IMR-90 (cell line): ENCODE results near the gene RELN. TPM values are rescaled to one million over a fixed set of nuclear protein-coding genes. Genes with fewer than 3 reads are reported as not detected.

ENCODE experiments used
- ATAC-seq: fragments of 200-7000 bp; cut with Tn5 transposase; 2 replicates; pipeline ENCODE4 v1.9.1; 2020; ENCODE audit warnings: low read depth, mild to moderate bottlenecking, moderate library complexity
- BruUV-seq: library from RNA; stranded (reverse); fragments of 400-500 nt; replicated peaks from 2 replicates; lab custom pipeline; 2021; lab: Mats Ljungman, UMichigan
- CTCF ChIA-PET: fragments of 300-600 bp; formaldehyde crosslinking; extraction: SDS; loops from one replicate; lab custom pipeline; 2021; ENCODE audit warnings: antibody characterized with exemption; lab: Yijun Ruan, JAX
- POLR2A ChIA-PET: fragments of 300-600 bp; sonication (Branson Sonifier 250); formaldehyde crosslinking; loops from one replicate; lab custom pipeline; 2022; ENCODE audit warnings: antibody characterized with exemption; ENCODE audit not compliant: unreplicated experiment; lab: Charles Lee
- DNase-seq: peaks from one replicate; pipeline ENCODE4 v3.0.0; 2013
- H2AFZ ChIP-seq: replicated peaks from 2 replicates; pipeline ENCODE3; 2013; ENCODE audit warnings: low read length, mild to moderate bottlenecking; ENCODE audit not compliant: poor library complexity
- H2AK5ac ChIP-seq: 2 replicates; pipeline ENCODE4 v1.6.1; 2013; ENCODE audit warnings: low read depth, low read length, inconsistent platforms
- H2AK9ac ChIP-seq: replicated peaks from 2 replicates; pipeline ENCODE3; 2013; ENCODE audit warnings: mild to moderate bottlenecking, low read depth, low read length, moderate library complexity; ENCODE audit not compliant: poor library complexity
- H2BK120ac ChIP-seq: 2 replicates; pipeline ENCODE4 v1.6.1; 2013; ENCODE audit warnings: low read depth, low read length, inconsistent platforms
- H2BK15ac ChIP-seq: 3 replicates; pipeline ENCODE4 v1.6.1; 2013; ENCODE audit warnings: low read depth, low read length, inconsistent platforms
- H2BK20ac ChIP-seq: 2 replicates; pipeline ENCODE4 v1.6.1; 2013; ENCODE audit warnings: low read depth, mild to moderate bottlenecking, inconsistent platforms, low read length, moderate library complexity
- H2BK5ac ChIP-seq: 2 replicates; pipeline ENCODE4 v1.6.1; 2013; ENCODE audit warnings: mild to moderate bottlenecking, low read depth, low read length, inconsistent platforms; ENCODE audit not compliant: poor library complexity, severe bottlenecking
- H3K14ac ChIP-seq: replicated peaks from 2 replicates; pipeline ENCODE4 v1.6.1; 2013; ENCODE audit warnings: low read depth, low read length, inconsistent platforms
- H3K18ac ChIP-seq: 2 replicates; pipeline ENCODE4 v1.6.1; 2013; ENCODE audit warnings: low read depth, low read length, control low read depth
- H3K23ac ChIP-seq: 2 replicates; pipeline ENCODE4 v1.6.1; 2013; ENCODE audit warnings: low read depth, low read length, inconsistent platforms
- H3K27ac ChIP-seq: 2 replicates; pipeline ENCODE4 v1.5.1; 2013; ENCODE audit warnings: mild to moderate bottlenecking, control low read depth, low read length; ENCODE audit not compliant: insufficient read depth
- H3K27me3 ChIP-seq: 2 replicates; pipeline ENCODE4 v1.6.1; 2013; ENCODE audit warnings: low read length; ENCODE audit not compliant: control insufficient read depth, insufficient read depth
- H3K36me3 ChIP-seq: 2 replicates; pipeline ENCODE4 v1.6.1; 2013; ENCODE audit warnings: low read length, mixed read lengths; ENCODE audit not compliant: control insufficient read depth, insufficient read depth
- H3K4ac ChIP-seq: 2 replicates; pipeline ENCODE4 v1.6.1; 2013; ENCODE audit warnings: low read depth, low read length, inconsistent platforms
- H3K4me1 ChIP-seq: 2 replicates; pipeline ENCODE4 v1.6.1; 2013; ENCODE audit warnings: low read length, mixed read lengths; ENCODE audit not compliant: control insufficient read depth, insufficient read depth
- H3K4me2 ChIP-seq: 2 replicates; pipeline ENCODE4 v1.6.1; 2013; ENCODE audit warnings: low read depth, mild to moderate bottlenecking, control low read depth, low read length, moderate library complexity
- H3K4me3 ChIP-seq: 2 replicates; pipeline ENCODE4 v1.5.1; 2013; ENCODE audit warnings: low read depth, mild to moderate bottlenecking, control low read depth, low read length, moderate library complexity; ENCODE audit not compliant: insufficient read depth
- H3K56ac ChIP-seq: 2 replicates; pipeline ENCODE4 v1.6.1; 2013; ENCODE audit warnings: low read length, inconsistent platforms; ENCODE audit not compliant: insufficient read depth; ENCODE audit errors: extremely low read depth
- H3K79me1 ChIP-seq, 2 experiments: 2 replicates each; pipeline ENCODE4 v1.6.1; 2013; ENCODE audit warnings: low read length in 2 of 2, inconsistent platforms in 1 of 2, low read depth in 1 of 2
- H3K9ac ChIP-seq: 2 replicates; pipeline ENCODE4 v1.6.1; 2013; ENCODE audit warnings: low read depth, low read length, control low read depth
- H3K9me1 ChIP-seq: 2 replicates; pipeline ENCODE4 v1.6.1; 2013; ENCODE audit warnings: low read length, inconsistent platforms; ENCODE audit not compliant: insufficient read depth
- H3K9me3 ChIP-seq: 2 replicates; pipeline ENCODE4 v1.6.1; 2013; ENCODE audit warnings: low read length; ENCODE audit not compliant: control insufficient read depth, insufficient read depth
- H4K20me1 ChIP-seq: 2 replicates; pipeline ENCODE4 v1.6.1; 2013; ENCODE audit warnings: low read length, inconsistent platforms; ENCODE audit not compliant: insufficient read depth
- H4K5ac ChIP-seq: 2 replicates; pipeline ENCODE4 v1.6.1; 2013; ENCODE audit warnings: mild to moderate bottlenecking, low read depth, low read length, control low read depth
- H4K8ac ChIP-seq, 2 experiments: 2 replicates each; pipeline ENCODE4 v1.6.1; 2013; ENCODE audit warnings: low read depth in 2 of 2, low read length in 2 of 2, control low read depth in 1 of 2, inconsistent platforms in 1 of 2
- H4K91ac ChIP-seq: 2 replicates; pipeline ENCODE4 v1.6.1; 2013; ENCODE audit warnings: low read depth, low read length, inconsistent platforms; ENCODE audit not compliant: insufficient read depth
- BHLHE40 ChIP-seq: fragments of 150-350 bp; IDR thresholded peaks from 2 replicates; pipeline ENCODE4 v1.6.1; 2016; ENCODE audit warnings: mild to moderate bottlenecking, low read depth, low read length
- CEBPB ChIP-seq: IDR thresholded peaks from 2 replicates; pipeline ENCODE4 v1.6.1; 2012; ENCODE audit warnings: low read depth, low read length, improper control_type of control experiment
- CHD1 ChIP-seq: IDR thresholded peaks from 2 replicates; pipeline ENCODE4 v1.6.1; 2012; ENCODE audit warnings: low read depth, low read length, improper control_type of control experiment
- FOS ChIP-seq: fragments of 150-350 bp; IDR thresholded peaks from 2 replicates; pipeline ENCODE4 v1.6.1; 2016; ENCODE audit warnings: low read depth, low read length
- MAFK ChIP-seq: IDR thresholded peaks from 2 replicates; pipeline ENCODE4 v1.6.1; 2012; ENCODE audit warnings: low read depth, low read length, improper control_type of control experiment
- MAZ ChIP-seq: IDR thresholded peaks from 2 replicates; pipeline ENCODE4 v1.6.1; 2012; ENCODE audit warnings: low read depth, mild to moderate bottlenecking, low read length, improper control_type of control experiment, moderate library complexity, borderline replicate concordance
- MXI1 ChIP-seq: IDR thresholded peaks from 2 replicates; pipeline ENCODE4 v1.6.1; 2012; ENCODE audit warnings: low read depth, mild to moderate bottlenecking, low read length, moderate library complexity, borderline replicate concordance
- NFE2L2 ChIP-seq: fragments of 150-350 bp; IDR thresholded peaks from 2 replicates; pipeline ENCODE4 v1.6.1; 2016; ENCODE audit warnings: low read depth, mild to moderate bottlenecking, low read length
- POLR2A ChIP-seq: IDR thresholded peaks from 2 replicates; pipeline ENCODE4 v1.6.1; 2012; ENCODE audit warnings: mild to moderate bottlenecking, low read depth, low read length
- RAD21 ChIP-seq: IDR thresholded peaks from 2 replicates; pipeline ENCODE4 v1.6.1; 2012; ENCODE audit warnings: low read length, improper control_type of control experiment
- RCOR1 ChIP-seq: IDR thresholded peaks from 2 replicates; pipeline ENCODE4 v1.6.1; 2012; ENCODE audit warnings: mild to moderate bottlenecking, low read length, improper control_type of control experiment; ENCODE audit not compliant: insufficient replicate concordance
- RFX5 ChIP-seq: IDR thresholded peaks from 2 replicates; pipeline ENCODE4 v1.8.0; 2012; ENCODE audit warnings: low read depth, mild to moderate bottlenecking, low read length, moderate library complexity
- SMC3 ChIP-seq: fragments of 150-350 bp; IDR thresholded peaks from 2 replicates; pipeline ENCODE4 v1.6.1; 2016; ENCODE audit warnings: low read depth, mild to moderate bottlenecking, antibody characterized with exemption, low read length, moderate library complexity
- WGBS, 2 experiments: methylation state at CpG; one replicate each; pipeline versions ENCODE4 v1.1.5 to v1.1.7; 2013; ENCODE audit warnings: missing lambda C conversion rate in 2 of 2; ENCODE audit not compliant: insufficient read length in 1 of 2; ENCODE audit errors: extremely low coverage in 2 of 2; 5-methylcytosine and 5-hydroxymethylcytosine counted together
- dilution Hi-C: fragments of 300-500 bp; cut with HindIII; formaldehyde crosslinking; loops from one replicate; pipeline ENCODE4 v1.14.3; 2018; ENCODE audit warnings: low sequenced_read_pairs; ENCODE audit not compliant: unreplicated experiment
- in situ Hi-C: fragments of 300-500 bp; cut with MboI; formaldehyde crosslinking; loops from 3 replicates; pipeline ENCODE4 v1.14.3; 2019; ENCODE audit warnings: low sequenced_read_pairs, inconsistent platforms, mixed read lengths
- intact Hi-C: fragments of 100-400 bp; cut with micrococcal nuclease; formaldehyde crosslinking; loops from 2 replicates; pipeline ENCODE4 v1.10.0; 2022
- polyA plus RNA-seq, 3 experiments: library from polyadenylated mRNA; depleted of rRNA; stranded (reverse); fragments of >200 nt; gene quantifications; 2 replicates each; pipeline ENCODE4 v1.2.3, GENCODE V29; 2012; ENCODE audit warnings: low replicate concordance in 1 of 3
- total RNA-seq: library from RNA; depleted of rRNA; stranded (reverse); fragments of >200 nt; gene quantifications from 2 replicates; pipeline ENCODE4 v1.2.3, GENCODE V29; 2012
- TF ChIP-seq, protein P1 (sequence below): fragments of 150-350 bp; IDR thresholded peaks from 2 replicates; pipeline ENCODE4 v1.6.1; 2017; ENCODE audit warnings: mild to moderate bottlenecking, antibody characterized with exemption, low read length, low read depth
- TF ChIP-seq, protein P2 (sequence below): conservative IDR thresholded peaks from 2 replicates; pipeline ENCODE4 v1.5.1; 2012; ENCODE audit warnings: mild to moderate bottlenecking, low read depth, low read length, improper control_type of control experiment
- TF ChIP-seq, protein P3 (sequence below): fragments of 150-350 bp; IDR thresholded peaks from 2 replicates; pipeline ENCODE4 v1.6.1; 2016; ENCODE audit warnings: low read depth, mild to moderate bottlenecking, low read length, moderate library complexity, borderline replicate concordance

RELN gene
- total and polyA plus RNA-seq, 2 of the 4 experiments (the other 2 are of a cell fraction): 14.7 to 23.7 TPM

DNA sequence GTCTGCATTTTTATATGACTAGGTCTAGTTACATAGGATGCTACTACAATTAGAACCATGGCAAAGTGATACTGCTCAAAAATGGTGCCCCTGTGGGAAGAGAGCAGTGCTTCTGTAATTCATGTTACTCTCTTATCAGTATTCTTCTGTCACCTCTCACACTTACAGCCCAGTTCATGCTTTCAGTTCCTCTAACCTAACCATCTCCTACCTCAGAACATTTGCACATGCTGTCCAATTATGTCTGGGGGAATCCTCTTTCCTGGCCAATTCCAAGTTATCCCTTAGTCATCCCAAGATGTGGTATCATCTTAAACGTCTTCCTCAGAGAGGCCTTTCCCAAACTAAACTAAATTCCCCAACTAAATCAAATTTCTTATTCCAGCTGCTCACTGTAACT, 190.2 kb downstream of the RELN start:
- no peak overlapping the region for H3K4me3 ChIP-seq
- H3K9me1 ChIP-seq: no peaks in the 10 kb centered on the region
- WGBS, 2 experiments: no CpG with 5 or more reads among the region's 1 CpG
- TF ChIP-seq RCOR1: no peak
- no peak for TF ChIP-seq BHLHE40
- no peak for TF ChIP-seq FOS
- TF ChIP-seq POLR2A: no peak
- no peak for TF ChIP-seq CEBPB
- TF ChIP-seq RFX5: no peak
- no peak for TF ChIP-seq RAD21
- TF ChIP-seq, protein P1, sequence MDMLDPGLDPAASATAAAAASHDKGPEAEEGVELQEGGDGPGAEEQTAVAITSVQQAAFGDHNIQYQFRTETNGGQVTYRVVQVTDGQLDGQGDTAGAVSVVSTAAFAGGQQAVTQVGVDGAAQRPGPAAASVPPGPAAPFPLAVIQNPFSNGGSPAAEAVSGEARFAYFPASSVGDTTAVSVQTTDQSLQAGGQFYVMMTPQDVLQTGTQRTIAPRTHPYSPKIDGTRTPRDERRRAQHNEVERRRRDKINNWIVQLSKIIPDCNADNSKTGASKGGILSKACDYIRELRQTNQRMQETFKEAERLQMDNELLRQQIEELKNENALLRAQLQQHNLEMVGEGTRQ: no peak
- TF ChIP-seq, protein P2, sequence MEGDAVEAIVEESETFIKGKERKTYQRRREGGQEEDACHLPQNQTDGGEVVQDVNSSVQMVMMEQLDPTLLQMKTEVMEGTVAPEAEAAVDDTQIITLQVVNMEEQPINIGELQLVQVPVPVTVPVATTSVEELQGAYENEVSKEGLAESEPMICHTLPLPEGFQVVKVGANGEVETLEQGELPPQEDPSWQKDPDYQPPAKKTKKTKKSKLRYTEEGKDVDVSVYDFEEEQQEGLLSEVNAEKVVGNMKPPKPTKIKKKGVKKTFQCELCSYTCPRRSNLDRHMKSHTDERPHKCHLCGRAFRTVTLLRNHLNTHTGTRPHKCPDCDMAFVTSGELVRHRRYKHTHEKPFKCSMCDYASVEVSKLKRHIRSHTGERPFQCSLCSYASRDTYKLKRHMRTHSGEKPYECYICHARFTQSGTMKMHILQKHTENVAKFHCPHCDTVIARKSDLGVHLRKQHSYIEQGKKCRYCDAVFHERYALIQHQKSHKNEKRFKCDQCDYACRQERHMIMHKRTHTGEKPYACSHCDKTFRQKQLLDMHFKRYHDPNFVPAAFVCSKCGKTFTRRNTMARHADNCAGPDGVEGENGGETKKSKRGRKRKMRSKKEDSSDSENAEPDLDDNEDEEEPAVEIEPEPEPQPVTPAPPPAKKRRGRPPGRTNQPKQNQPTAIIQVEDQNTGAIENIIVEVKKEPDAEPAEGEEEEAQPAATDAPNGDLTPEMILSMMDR: no peak
- TF ChIP-seq MAFK: no peak
- no peak for TF ChIP-seq CHD1
- TF ChIP-seq MAZ: no peak
- no peak for TF ChIP-seq MXI1
- no peak for TF ChIP-seq NFE2L2
- no peak for TF ChIP-seq SMC3
- TF ChIP-seq, protein P3, sequence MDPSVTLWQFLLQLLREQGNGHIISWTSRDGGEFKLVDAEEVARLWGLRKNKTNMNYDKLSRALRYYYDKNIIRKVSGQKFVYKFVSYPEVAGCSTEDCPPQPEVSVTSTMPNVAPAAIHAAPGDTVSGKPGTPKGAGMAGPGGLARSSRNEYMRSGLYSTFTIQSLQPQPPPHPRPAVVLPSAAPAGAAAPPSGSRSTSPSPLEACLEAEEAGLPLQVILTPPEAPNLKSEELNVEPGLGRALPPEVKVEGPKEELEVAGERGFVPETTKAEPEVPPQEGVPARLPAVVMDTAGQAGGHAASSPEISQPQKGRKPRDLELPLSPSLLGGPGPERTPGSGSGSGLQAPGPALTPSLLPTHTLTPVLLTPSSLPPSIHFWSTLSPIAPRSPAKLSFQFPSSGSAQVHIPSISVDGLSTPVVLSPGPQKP: no peak
- no peak overlapping the region for H3K4me2 ChIP-seq
- no peak overlapping the region for H3K56ac ChIP-seq
- ATAC-seq (no peak), DNase-seq (no peak)
- H4K8ac ChIP-seq: no peak overlapping the region
- H3K27ac ChIP-seq: no peak overlapping the region
- in situ Hi-C loops: no loop called here
- H4K5ac ChIP-seq: no peak overlapping the region
- H4K91ac ChIP-seq: no peak overlapping the region
- H3K4ac ChIP-seq: no peak overlapping the region
- H3K18ac ChIP-seq: no peak overlapping the region
- no peaks in the 10 kb centered on the region for H3K27me3 ChIP-seq
- H2AFZ ChIP-seq: no peak overlapping the region
- no peak overlapping the region for H3K9ac ChIP-seq
- no TSS peak for BruUV-seq
- H2BK15ac ChIP-seq: no peak overlapping the region
- dilution Hi-C loops: no loop called here
- no peak overlapping the region for H2BK120ac ChIP-seq
- H3K14ac ChIP-seq: no peak overlapping the region
- H3K4me1 ChIP-seq: no peaks in the 10 kb centered on the region
- ChIA-PET CTCF (no interaction called here), POLR2A (no interaction called here)
- no peaks in the 10 kb centered on the region for H3K9me3 ChIP-seq
- H2BK20ac ChIP-seq: no peak overlapping the region
- intact Hi-C loops: no loop called here
- H3K79me1 ChIP-seq: no peaks in the 10 kb centered on the region
- H3K36me3 ChIP-seq: no peaks in the 10 kb centered on the region
- H4K20me1 ChIP-seq: no peaks in the 10 kb centered on the region
- no peak overlapping the region for H3K23ac ChIP-seq
- H2BK5ac ChIP-seq: no peak overlapping the region
- H2AK5ac ChIP-seq: no peak overlapping the region
- no peak overlapping the region for H2AK9ac ChIP-seq
